ENCODE data around the gene CUL9.

The CUL9 gene

GRCh38 chr6:43200541-43200940 lies 18.5 kb downstream of the CUL9 start:
- no peak for TF ChIP-seq CTCF (conservative IDR thresholded peaks at IDR 0.05; ENCODE audit: low read depth, low read length)
- no peak for DNase-seq (ENCODE audit: low read depth)
- H3K4me3 ChIP-seq (ENCODE audit: low read depth, low read length) = no peak overlapping the region

GRCh38 chr6:43202451-43202850 lies 20.5 kb downstream of the CUL9 start:
- DNase-seq (ENCODE audit: low read depth) = no peak
- no peak for TF ChIP-seq CTCF (conservative IDR thresholded peaks at IDR 0.05; ENCODE audit: low read depth, low read length)
- no peak overlapping the region for H3K4me3 ChIP-seq (ENCODE audit: low read depth, low read length)

- no peak overlapping the region for H3K4me3 ChIP-seq (ENCODE audit: low read depth, low read length)
- no peak for DNase-seq (ENCODE audit: low read depth)
- TF ChIP-seq CTCF (conservative IDR thresholded peaks at IDR 0.05; ENCODE audit: low read depth, low read length) = no peak
Observed at GRCh38 chr6:43203029-43203717, 21.2 kb downstream of the CUL9 start.

GRCh38 chr6:43203718-43204095 lies 21.7 kb downstream of the CUL9 start:
- DNase-seq (ENCODE audit: low read depth) = no peak
- no peak for TF ChIP-seq CTCF (conservative IDR thresholded peaks at IDR 0.05; ENCODE audit: low read depth, low read length)
- H3K4me3 ChIP-seq (ENCODE audit: low read depth, low read length) = no peak overlapping the region

GRCh38 chr6:43204271-43205105 lies 22.5 kb downstream of the CUL9 start:
- DNase-seq (ENCODE audit: low read depth) = no peak
- no peak for TF ChIP-seq CTCF (conservative IDR thresholded peaks at IDR 0.05; ENCODE audit: low read depth, low read length)
- no peak overlapping the region for H3K4me3 ChIP-seq (ENCODE audit: low read depth, low read length)

GRCh38 chr6:43205849-43206248 lies 23.9 kb downstream of the CUL9 start:
- TF ChIP-seq CTCF (conservative IDR thresholded peaks at IDR 0.05; ENCODE audit: low read depth, low read length) = no peak
- no peak for DNase-seq (ENCODE audit: low read depth)
- no peak overlapping the region for H3K4me3 ChIP-seq (ENCODE audit: low read depth, low read length)
